HG03039 (cell line): ENCODE results near the gene ZCCHC7.

Experiments used
- ATAC-seq: cut with Tn5 transposase; IDR thresholded peaks from one replicate; pipeline ENCODE4 v1.9.1; 2021; ENCODE audit warnings: mild to moderate bottlenecking, moderate library complexity; ENCODE audit not compliant: unreplicated experiment

Gene ZCCHC7

GRCh38 chr9:37370968-37371563 is 250.7 kb downstream of the ZCCHC7 start:
- ATAC-seq = peak; percentile 66

- ATAC-seq = peak; percentile 13
Measured at GRCh38 chr9:37371565-37372464, 251.4 kb downstream of the ZCCHC7 start.

- no peak for ATAC-seq
Measured at GRCh38 chr9:37372839-37373238, 252.5 kb downstream of the ZCCHC7 start.

- no peak for ATAC-seq
Measured at GRCh38 chr9:37373621-37374020, 253.2 kb downstream of the ZCCHC7 start.

GRCh38 chr9:37374892-37375291 is 254.5 kb downstream of the ZCCHC7 start:
- no peak for ATAC-seq

GRCh38 chr9:37377688-37378612 is 257.6 kb downstream of the ZCCHC7 start:
- ATAC-seq = no peak

- no peak for ATAC-seq
Measured at GRCh38 chr9:37378613-37379004, 258.2 kb downstream of the ZCCHC7 start.

GRCh38 chr9:37379835-37380234 is 259.5 kb downstream of the ZCCHC7 start:
- ATAC-seq = no peak

- ATAC-seq = no peak
Measured at GRCh38 chr9:37380570-37380969, 260.2 kb downstream of the ZCCHC7 start.

GRCh38 chr9:37381094-37381741 is 260.8 kb downstream of the ZCCHC7 start:
- ATAC-seq = no peak

- ATAC-seq = no peak
Measured at GRCh38 chr9:37382161-37382981, 262.0 kb downstream of the ZCCHC7 start.

GRCh38 chr9:37382982-37383357 is 262.6 kb downstream of the ZCCHC7 start:
- ATAC-seq = no peak

GRCh38 chr9:37383393-37383792 is 263.0 kb downstream of the ZCCHC7 start:
- no peak for ATAC-seq

GRCh38 chr9:37383876-37384746 is 263.7 kb downstream of the ZCCHC7 start:
- ATAC-seq = no peak

GRCh38 chr9:37385286-37385685 is 264.9 kb downstream of the ZCCHC7 start:
- no peak for ATAC-seq

- ATAC-seq = no peak
Measured at GRCh38 chr9:37386988-37387387, 266.6 kb downstream of the ZCCHC7 start.

- ATAC-seq = peak; percentile 72
Measured at GRCh38 chr9:37390759-37391158, 270.4 kb downstream of the ZCCHC7 start.

- ATAC-seq = no peak
Measured at GRCh38 chr9:37392272-37392671, 271.9 kb downstream of the ZCCHC7 start.

GRCh38 chr9:37395229-37395628 is 274.9 kb downstream of the ZCCHC7 start:
- ATAC-seq = no peak
